A549 (cell line): ENCODE measurements around the gene UTS2R.

Experiments
- EHF ChIP-seq: fragments of 250-450 bp; sonication (Bioruptor Pico); IDR thresholded peaks from 2 replicates; pipeline ENCODE4 v1.5.0; 2020; ENCODE audit warnings: mild to moderate bottlenecking
- HEYL ChIP-seq: fragments of 250-450 bp; sonication (Bioruptor Pico); IDR thresholded peaks from 2 replicates; pipeline ENCODE4 v1.8.0; 2021; ENCODE audit warnings: mild to moderate bottlenecking, moderate library complexity
- JUNB ChIP-seq: fragments of >200 bp; sonication (Bioruptor Twin); formaldehyde crosslinking; IDR thresholded peaks from 2 replicates; pipeline ENCODE4 v1.6.1; 2016
- PHF8 ChIP-seq: fragments of 200-600 bp; sonication (generic); IDR thresholded peaks from 2 replicates; pipeline ENCODE4 v1.6.1; 2016; ENCODE audit warnings: low read depth, mild to moderate bottlenecking, antibody characterized with exemption, moderate library complexity, borderline replicate concordance
- POLR2A ChIP-seq: IDR thresholded peaks from 2 replicates; pipeline ENCODE4 v1.6.1; 2012; ENCODE audit warnings: mild to moderate bottlenecking, low read length
- POLR2AphosphoS2 ChIP-seq: conservative IDR thresholded peaks from 2 replicates; pipeline ENCODE4 v1.6.1; 2012; ENCODE audit warnings: low read length, improper control_type of control experiment, inconsistent platforms
- RAD21 ChIP-seq, 2 experiments: fragments of >200 bp in 1 of 2; sonication (Bioruptor Twin) in 1 of 2; formaldehyde crosslinking in 1 of 2; IDR thresholded peaks in 1 of 2; conservative IDR thresholded peaks in 1 of 2; 2 replicates in 1 of 2; 3 replicates in 1 of 2; pipeline ENCODE4 v1.6.1; 2012 to 2018; ENCODE audit warnings: inconsistent platforms in 1 of 2
- RCOR1 ChIP-seq: fragments of 150-350 bp; IDR thresholded peaks from 2 replicates; pipeline ENCODE4 v1.6.1; 2014; ENCODE audit warnings: antibody characterized with exemption, low read length, low read depth
- SREBF2 ChIP-seq: fragments of 450-650 bp; IDR thresholded peaks from 2 replicates; pipeline ENCODE4 v1.6.1; 2014; ENCODE audit warnings: mild to moderate bottlenecking, moderate library complexity
- ZSCAN20 ChIP-seq: fragments of 250-450 bp; sonication (Bioruptor Pico); IDR thresholded peaks from 2 replicates; pipeline ENCODE4 v1.8.0; 2022; ENCODE audit warnings: mild to moderate bottlenecking, moderate library complexity
- TF ChIP-seq, protein P1 (sequence below): IDR thresholded peaks from 2 replicates; pipeline ENCODE4 v1.6.1; 2012
- TF ChIP-seq, protein P2 (sequence below): fragments of >200 bp; sonication (Bioruptor Twin); formaldehyde crosslinking; IDR thresholded peaks from 3 replicates; pipeline ENCODE4 v1.5.1; 2016
- TF ChIP-seq, protein P3 (sequence below): fragments of >200 bp; sonication (Bioruptor Twin); formaldehyde crosslinking; IDR thresholded peaks from 3 replicates; pipeline ENCODE4 v1.6.1; 2016

DNA sequence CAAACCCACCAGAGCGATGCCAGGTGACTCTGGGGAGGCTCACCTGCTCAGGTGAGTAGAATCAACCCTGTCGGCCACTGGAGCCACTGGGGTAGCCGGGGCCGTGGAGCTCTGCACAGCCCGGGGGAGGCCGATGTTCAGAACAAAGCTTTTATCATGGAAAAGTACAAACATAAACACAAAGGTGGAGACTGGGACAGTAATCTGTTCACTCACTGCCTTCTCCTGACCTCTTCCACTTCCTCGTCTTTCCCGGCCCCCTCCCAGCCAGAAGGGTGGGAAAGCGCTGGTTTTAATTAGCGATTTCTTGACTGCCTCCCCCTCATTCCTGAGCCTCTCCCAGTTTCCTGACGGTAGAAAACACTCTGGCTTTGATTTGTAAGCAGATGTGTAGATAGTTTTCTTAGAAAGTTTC is 22.3 kb upstream of the UTS2R start:
- TF ChIP-seq, protein P1, sequence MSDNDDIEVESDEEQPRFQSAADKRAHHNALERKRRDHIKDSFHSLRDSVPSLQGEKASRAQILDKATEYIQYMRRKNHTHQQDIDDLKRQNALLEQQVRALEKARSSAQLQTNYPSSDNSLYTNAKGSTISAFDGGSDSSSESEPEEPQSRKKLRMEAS = no peak
- TF ChIP-seq JUNB (no peak), RAD21 (conservative IDR thresholded peaks at IDR 0.05 in 1 of 2, IDR thresholded peaks at IDR 0.05 in 1 of 2) (no peak), POLR2AphosphoS2 (no peak), HEYL (CRISPR knock-in tag) (no peak), PHF8 (no peak), POLR2A (no peak), ZSCAN20 (CRISPR knock-in tag) (no peak), RCOR1 (no peak), EHF (CRISPR knock-in tag) (no peak), SREBF2 (no peak)
- TF ChIP-seq, protein P2, sequence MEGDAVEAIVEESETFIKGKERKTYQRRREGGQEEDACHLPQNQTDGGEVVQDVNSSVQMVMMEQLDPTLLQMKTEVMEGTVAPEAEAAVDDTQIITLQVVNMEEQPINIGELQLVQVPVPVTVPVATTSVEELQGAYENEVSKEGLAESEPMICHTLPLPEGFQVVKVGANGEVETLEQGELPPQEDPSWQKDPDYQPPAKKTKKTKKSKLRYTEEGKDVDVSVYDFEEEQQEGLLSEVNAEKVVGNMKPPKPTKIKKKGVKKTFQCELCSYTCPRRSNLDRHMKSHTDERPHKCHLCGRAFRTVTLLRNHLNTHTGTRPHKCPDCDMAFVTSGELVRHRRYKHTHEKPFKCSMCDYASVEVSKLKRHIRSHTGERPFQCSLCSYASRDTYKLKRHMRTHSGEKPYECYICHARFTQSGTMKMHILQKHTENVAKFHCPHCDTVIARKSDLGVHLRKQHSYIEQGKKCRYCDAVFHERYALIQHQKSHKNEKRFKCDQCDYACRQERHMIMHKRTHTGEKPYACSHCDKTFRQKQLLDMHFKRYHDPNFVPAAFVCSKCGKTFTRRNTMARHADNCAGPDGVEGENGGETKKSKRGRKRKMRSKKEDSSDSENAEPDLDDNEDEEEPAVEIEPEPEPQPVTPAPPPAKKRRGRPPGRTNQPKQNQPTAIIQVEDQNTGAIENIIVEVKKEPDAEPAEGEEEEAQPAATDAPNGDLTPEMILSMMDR = no peak
- TF ChIP-seq, protein P3, sequence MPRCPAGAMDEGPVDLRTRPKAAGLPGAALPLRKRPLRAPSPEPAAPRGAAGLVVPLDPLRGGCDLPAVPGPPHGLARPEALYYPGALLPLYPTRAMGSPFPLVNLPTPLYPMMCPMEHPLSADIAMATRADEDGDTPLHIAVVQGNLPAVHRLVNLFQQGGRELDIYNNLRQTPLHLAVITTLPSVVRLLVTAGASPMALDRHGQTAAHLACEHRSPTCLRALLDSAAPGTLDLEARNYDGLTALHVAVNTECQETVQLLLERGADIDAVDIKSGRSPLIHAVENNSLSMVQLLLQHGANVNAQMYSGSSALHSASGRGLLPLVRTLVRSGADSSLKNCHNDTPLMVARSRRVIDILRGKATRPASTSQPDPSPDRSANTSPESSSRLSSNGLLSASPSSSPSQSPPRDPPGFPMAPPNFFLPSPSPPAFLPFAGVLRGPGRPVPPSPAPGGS = no peak
